CD4-positive, alpha-beta T cell treated with Interleukin-15 for 4 hours (primary cell): Measurements from ENCODE around the gene ARID2.

Source experiments
- DNase-seq: peaks from one replicate; pipeline ENCODE4 v3.0.0-alpha.2; 2020; ENCODE audit warnings: low spot score

ARID2 gene

GRCh38 chr12:45939759-45940158 lies 210.3 kb downstream of the ARID2 start:
- no peak for DNase-seq

- no peak for DNase-seq
Observed at GRCh38 chr12:45944771-45945170, 215.3 kb downstream of the ARID2 start.

- no peak for DNase-seq
Observed at GRCh38 chr12:45946435-45946834, 216.9 kb downstream of the ARID2 start.

GRCh38 chr12:45948546-45948945 lies 219.0 kb downstream of the ARID2 start:
- DNase-seq = no peak
